Measurements from ENCODE around the gene KCNQ1.

Gene KCNQ1

GRCh38 chr11:2689651-2690575, 245.1 kb downstream of the KCNQ1 start:
- peaks cover 82 to 100% (median 100%) of the 10 kb centered on the region in 11 experiments; a peak in 20 of 22 replicates for H4K20me1 ChIP-seq
- H3K27me3 ChIP-seq: no peaks in the 10 kb centered on the region
- H3K36me3 ChIP-seq: peaks cover 0 to 48% (median 16%) of the 10 kb centered on the region in 11 experiments; a peak in 11 of 22 replicates
- H3K9ac ChIP-seq: peak overlapping the region in 5 of 11 experiments; percentile 10 to 52 (median 44); a peak in 9 of 22 replicates
- no peaks in the 10 kb centered on the region for H3K9me3 ChIP-seq (replicated peaks in 1 of 11)
- no peak overlapping the region for H3K4me3 ChIP-seq
- no peak for TF ChIP-seq Cebpa-rat (IDR thresholded peaks at IDR 0.05)
- H3K4me1 ChIP-seq: peaks cover 67 to 83% (median 74%) of the 10 kb centered on the region in 10 experiments
- peak overlapping the region in 6 of 11 experiments; percentile 30 to 77 (median 43); a peak in 9 of 22 replicates for H3K27ac ChIP-seq
- H3K4me2 ChIP-seq: peak overlapping the region; percentile 13 to 94 (median 82); a peak in 21 of 22 replicates

DNA sequence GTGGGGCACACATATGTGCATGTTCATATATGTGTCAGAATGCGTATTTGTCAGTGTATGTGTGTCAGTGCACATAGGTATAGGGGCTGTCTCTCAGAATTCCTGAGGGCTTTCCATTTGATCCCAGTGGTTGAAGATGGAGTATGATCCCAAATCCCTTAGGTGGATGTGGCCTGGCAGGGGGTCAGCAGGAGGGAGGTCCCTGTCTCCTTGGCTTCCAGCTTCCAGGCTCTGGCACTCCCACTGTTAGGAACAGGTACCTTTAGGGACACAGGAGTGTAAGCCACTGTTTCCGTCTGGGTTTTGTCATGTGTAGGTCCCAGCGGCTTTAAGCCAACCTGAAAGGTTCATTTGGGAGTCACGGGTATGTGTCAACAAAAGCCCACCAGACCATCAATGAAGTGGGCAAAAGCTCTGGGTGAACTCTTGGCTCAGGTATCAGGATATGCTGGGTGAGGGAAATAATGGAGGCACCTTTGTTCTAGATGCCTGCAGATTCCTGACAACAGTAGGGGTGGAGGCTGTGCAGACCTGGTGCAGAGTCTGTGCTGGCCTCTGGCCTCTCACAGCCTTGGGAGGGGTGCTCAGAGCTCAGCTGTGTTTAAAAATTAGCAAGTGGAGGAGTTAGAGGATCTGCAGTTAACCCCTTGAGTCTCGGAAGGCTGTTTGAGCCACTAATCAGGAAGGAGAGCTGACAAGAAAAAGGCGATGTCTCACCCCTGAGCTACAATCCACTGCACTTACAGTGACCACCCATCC, 246.0 kb downstream of the KCNQ1 start:
- TF ChIP-seq Cebpa-rat (IDR thresholded peaks at IDR 0.05): no peak
- no peak overlapping the region; a peak in 1 of 20 replicates for H3K4me3 ChIP-seq
- H3K4me2 ChIP-seq: peak overlapping the region; percentile 13 to 94 (median 82); a peak in 21 of 22 replicates
- peaks cover 74 to 92% (median 83%) of the 10 kb centered on the region in 10 experiments for H3K4me1 ChIP-seq
- H3K36me3 ChIP-seq: peaks cover 0 to 39% (median 8%) of the 10 kb centered on the region in 11 experiments; a peak in 9 of 22 replicates
- H3K9ac ChIP-seq: peak overlapping the region in 5 of 11 experiments; percentile 10 to 52 (median 44); a peak in 6 of 22 replicates
- H3K27me3 ChIP-seq: no peaks in the 10 kb centered on the region
- peaks cover 82 to 100% (median 100%) of the 10 kb centered on the region in 11 experiments; a peak in 20 of 22 replicates for H4K20me1 ChIP-seq
- peak overlapping the region in 5 of 11 experiments; percentile 12 to 77 (median 43); a peak in 6 of 22 replicates for H3K27ac ChIP-seq
- H3K9me3 ChIP-seq (replicated peaks in 1 of 11): no peaks in the 10 kb centered on the region

DNA sequence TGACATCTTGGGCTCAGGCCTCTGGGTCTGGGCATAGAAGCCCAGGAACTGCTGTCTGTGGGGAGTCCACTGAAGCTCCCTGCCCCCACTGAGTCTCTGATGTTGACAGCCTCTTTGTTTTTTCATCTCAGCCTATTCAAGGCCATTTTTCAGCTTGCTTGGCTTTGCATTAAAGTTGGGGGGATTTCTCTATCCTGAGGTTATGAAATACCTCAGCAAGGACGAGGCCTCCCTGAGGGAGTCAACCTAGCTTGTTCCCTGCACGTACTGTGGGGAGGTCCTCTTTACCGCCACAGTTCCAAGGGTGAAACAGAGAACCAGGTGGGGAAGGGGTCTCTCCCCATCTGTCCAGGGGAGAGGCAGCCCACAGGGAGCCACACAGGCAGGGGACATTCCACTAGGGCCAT, 246.6 kb downstream of the KCNQ1 start:
- Histone ChIP-seq H3K9me3 (replicated peaks in 1 of 11) (no peaks in the 10 kb centered on the region), H3K4me2 (peak overlapping the region in 10 of 11 experiments; percentile 43 to 94 (median 85); a peak in 20 of 22 replicates), H3K27ac (peak overlapping the region in 4 of 11 experiments; percentile 12 to 77 (median 22); a peak in 4 of 22 replicates), H3K9ac (peak overlapping the region in 4 of 11 experiments; percentile 26 to 35 (median 29); a peak in 5 of 22 replicates), H3K27me3 (no peaks in the 10 kb centered on the region), H4K20me1 (peaks cover 78 to 100% (median 99%) of the 10 kb centered on the region in 11 experiments; a peak in 20 of 22 replicates), H3K4me1 (peaks cover 79 to 97% (median 89%) of the 10 kb centered on the region in 10 experiments), H3K4me3 (no peak overlapping the region; a peak in 1 of 20 replicates), H3K36me3 (peaks cover 0 to 33% (median 2%) of the 10 kb centered on the region in 11 experiments; a peak in 7 of 22 replicates)
- no peak for TF ChIP-seq Cebpa-rat (IDR thresholded peaks at IDR 0.05)

DNA sequence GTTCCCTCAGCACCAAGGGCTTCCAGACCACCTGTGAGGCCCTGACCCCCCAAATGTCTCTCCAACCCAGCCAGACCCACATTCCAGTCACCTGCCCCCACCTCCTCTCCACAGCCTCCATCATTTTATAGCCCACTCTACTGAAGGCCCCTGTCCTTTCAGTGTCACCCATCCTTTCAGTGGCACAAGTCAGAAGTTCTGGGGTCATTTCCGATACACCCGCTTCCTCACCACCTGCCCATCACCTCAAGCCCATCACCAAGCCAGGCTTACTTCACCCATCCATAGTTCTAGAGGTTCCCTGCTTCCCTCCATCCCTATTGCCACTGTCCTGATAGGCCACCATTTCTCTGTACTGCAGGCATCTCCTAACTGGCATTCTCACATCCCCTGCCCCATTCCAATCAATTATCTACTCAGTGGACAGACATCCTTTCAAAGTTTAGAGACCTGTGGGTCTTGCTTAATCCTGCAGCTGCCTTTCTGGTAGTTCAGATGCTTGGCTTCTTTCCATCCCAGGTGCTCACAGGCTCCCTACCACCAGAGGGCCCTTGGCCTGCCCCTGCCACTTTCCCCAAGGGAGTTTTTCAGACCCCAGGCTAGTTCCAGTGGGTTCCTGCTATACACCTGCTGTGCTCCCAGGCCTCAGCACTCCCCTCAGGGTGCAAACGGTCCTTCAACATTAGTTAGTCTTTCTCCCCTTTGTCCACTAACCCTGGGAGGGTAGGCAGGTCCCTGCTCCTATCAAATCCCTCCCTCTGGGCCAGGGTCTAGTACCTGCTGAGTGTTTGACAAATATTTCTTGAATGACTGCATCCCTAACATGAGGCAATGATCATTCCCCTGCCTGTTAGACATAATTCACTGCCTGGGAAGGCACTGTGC, 247.4 kb downstream of the KCNQ1 start:
- Histone ChIP-seq H4K20me1 (peaks cover 71 to 100% (median 99%) of the 10 kb centered on the region in 11 experiments; a peak in 20 of 22 replicates), H3K36me3 (peaks cover 0 to 25% (median 0%) of the 10 kb centered on the region in 11 experiments; a peak in 7 of 22 replicates), H3K4me2 (peak overlapping the region; percentile 47 to 94 (median 82)), H3K27ac (peak overlapping the region in 3 of 11 experiments; percentile 58 to 77 (median 69); a peak in 5 of 22 replicates), H3K4me3 (no peak overlapping the region), H3K4me1 (peaks cover 88 to 99% (median 96%) of the 10 kb centered on the region in 10 experiments), H3K27me3 (no peaks in the 10 kb centered on the region), H3K9ac (peak overlapping the region in 4 of 11 experiments; percentile 17 to 27 (median 26); a peak in 4 of 22 replicates), H3K9me3 (replicated peaks in 1 of 11) (no peaks in the 10 kb centered on the region)
- TF ChIP-seq Cebpa-rat (IDR thresholded peaks at IDR 0.05): no peak

DNA sequence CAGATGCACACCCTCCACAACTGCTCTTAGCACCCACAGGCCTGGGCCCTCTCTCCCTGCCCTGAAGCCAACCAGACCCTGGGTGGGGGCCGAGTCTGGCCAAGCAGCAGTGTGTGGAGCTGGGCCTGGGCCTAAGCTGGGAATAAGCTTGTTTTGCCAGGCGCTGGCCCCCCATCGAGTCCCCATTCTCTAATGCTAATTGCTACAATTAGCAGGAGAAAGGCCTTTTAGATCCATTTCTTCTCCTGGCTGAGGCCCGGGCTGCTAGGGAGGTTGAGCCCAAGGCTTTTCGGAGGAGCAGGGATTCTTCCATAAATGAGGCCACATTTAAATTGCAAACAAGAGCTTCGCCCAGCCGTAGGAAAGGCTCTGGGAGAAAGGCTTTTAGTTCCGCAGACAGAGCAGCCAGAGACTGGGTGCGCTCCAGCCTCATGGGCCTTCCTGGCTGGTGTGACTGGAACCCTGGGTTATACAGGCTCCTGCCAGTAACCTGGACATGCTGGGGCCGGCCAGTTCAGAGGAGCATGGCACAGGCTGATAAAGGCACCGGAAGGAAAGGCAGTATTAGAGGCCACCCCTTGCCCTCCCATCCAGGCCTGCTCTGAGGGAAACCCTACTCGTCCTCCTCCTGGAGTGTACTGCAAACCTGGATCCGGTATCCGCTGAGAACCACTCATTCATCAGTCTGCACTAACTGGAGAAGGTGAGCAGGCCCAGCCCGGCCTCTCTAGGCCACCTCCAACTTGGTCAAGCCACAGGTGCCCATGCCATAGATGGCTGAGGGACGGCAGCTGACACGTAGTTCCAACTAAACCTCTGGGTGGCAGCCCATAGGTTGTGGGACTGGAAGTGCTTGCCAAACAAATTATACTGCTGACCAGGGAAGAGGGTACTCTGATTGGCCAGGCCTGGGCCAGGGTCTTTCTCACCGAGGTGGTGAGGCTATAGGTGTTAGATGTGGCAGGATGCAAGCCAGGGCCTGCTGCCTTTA, 248.8 kb downstream of the KCNQ1 start:
- peak overlapping the region in 3 of 10 experiments; percentile 3 to 23 (median 9); a peak in 5 of 20 replicates for H3K4me3 ChIP-seq
- no peak for TF ChIP-seq Cebpa-rat (IDR thresholded peaks at IDR 0.05)
- H3K4me2 ChIP-seq: peak overlapping the region; percentile 47 to 94 (median 82)
- H3K27me3 ChIP-seq: no peaks in the 10 kb centered on the region
- H3K27ac ChIP-seq: peak overlapping the region in 9 of 11 experiments; percentile 0 to 77 (median 58); a peak in 13 of 22 replicates
- peaks cover 88 to 100% (median 97%) of the 10 kb centered on the region in 10 experiments for H3K4me1 ChIP-seq
- peaks cover 0 to 15% (median 0%) of the 10 kb centered on the region in 11 experiments; a peak in 2 of 22 replicates for H3K36me3 ChIP-seq
- H3K9me3 ChIP-seq (replicated peaks in 1 of 11): peaks cover 0 to 4% (median 1%) of the 10 kb centered on the region in 11 experiments; a peak in 12 of 22 replicates
- H4K20me1 ChIP-seq: peaks cover 70 to 100% (median 99%) of the 10 kb centered on the region in 11 experiments; a peak in 21 of 22 replicates
- H3K9ac ChIP-seq: peak overlapping the region in 7 of 11 experiments; percentile 9 to 53 (median 26); a peak in 14 of 22 replicates

- Histone ChIP-seq H3K4me1 (peaks cover 80 to 91% (median 89%) of the 10 kb centered on the region in 10 experiments), H3K4me3 (peak overlapping the region in 3 of 10 experiments; percentile 3 to 23 (median 9); a peak in 4 of 20 replicates)
- TF ChIP-seq Cebpa-rat (IDR thresholded peaks at IDR 0.05): no peak
Measured at GRCh38 chr11:2694495-2694894, 249.7 kb downstream of the KCNQ1 start.

More at GRCh38 chr11:2694495-2694894, 249.7 kb downstream of the KCNQ1 start:
- peak overlapping the region in 9 of 11 experiments; percentile 0 to 77 (median 58); a peak in 16 of 22 replicates for H3K27ac ChIP-seq
- no peaks in the 10 kb centered on the region for H3K27me3 ChIP-seq
- H3K9ac ChIP-seq: peak overlapping the region in 5 of 11 experiments; percentile 3 to 53 (median 15); a peak in 8 of 22 replicates
- H4K20me1 ChIP-seq: peaks cover 62 to 100% (median 98%) of the 10 kb centered on the region in 11 experiments; a peak in 21 of 22 replicates
- peaks cover 0 to 10% (median 0%) of the 10 kb centered on the region in 11 experiments; a peak in 1 of 22 replicates for H3K36me3 ChIP-seq
- peak overlapping the region; percentile 47 to 94 (median 82) for H3K4me2 ChIP-seq
- H3K9me3 ChIP-seq (replicated peaks in 1 of 11): peaks cover 9 to 13% (median 11%) of the 10 kb centered on the region in 11 experiments; a peak in 21 of 22 replicates
